Fibroblast of gingiva (primary cell): ENCODE results near the gene RPL37A.

ENCODE experiments used
- DNase-seq: peaks from one replicate; pipeline ENCODE4 v3.0.0-alpha.2; 2011; ENCODE audit warnings: low read depth

RPL37A gene

GRCh38 chr2:216517447-216518225 is 19.0 kb downstream of the RPL37A start:
- no peak for DNase-seq

GRCh38 chr2:216518566-216519119 is 20.0 kb downstream of the RPL37A start:
- DNase-seq = peak; percentile 65

GRCh38 chr2:216519154-216519762 is 20.6 kb downstream of the RPL37A start:
- peak; percentile 79 for DNase-seq

GRCh38 chr2:216520112-216520511 is 21.5 kb downstream of the RPL37A start:
- no peak for DNase-seq

GRCh38 chr2:216522892-216523502 is 24.4 kb downstream of the RPL37A start:
- DNase-seq = no peak

GRCh38 chr2:216525972-216526371 is 27.3 kb downstream of the RPL37A start:
- no peak for DNase-seq

- no peak for DNase-seq
Measured at GRCh38 chr2:216526939-216527338, 28.3 kb downstream of the RPL37A start.

GRCh38 chr2:216527600-216527999 is 29.0 kb downstream of the RPL37A start:
- DNase-seq = no peak

- no peak for DNase-seq
Measured at GRCh38 chr2:216532562-216532961, 33.9 kb downstream of the RPL37A start.

- DNase-seq = no peak
Measured at GRCh38 chr2:216533609-216534008, 35.0 kb downstream of the RPL37A start.

GRCh38 chr2:216534809-216535208 is 36.2 kb downstream of the RPL37A start:
- no peak for DNase-seq

GRCh38 chr2:216535454-216535995 is 36.9 kb downstream of the RPL37A start:
- DNase-seq = peak; percentile 88

- DNase-seq = peak; percentile 55
Measured at GRCh38 chr2:216536734-216537210, 38.1 kb downstream of the RPL37A start.

- no peak for DNase-seq
Measured at GRCh38 chr2:216537366-216537765, 38.7 kb downstream of the RPL37A start.

GRCh38 chr2:216538538-216538937 is 39.9 kb downstream of the RPL37A start:
- no peak for DNase-seq

GRCh38 chr2:216539120-216539519 is 40.5 kb downstream of the RPL37A start:
- no peak for DNase-seq

- no peak for DNase-seq
Measured at GRCh38 chr2:216539791-216540241, 41.2 kb downstream of the RPL37A start.

- DNase-seq = no peak
Measured at GRCh38 chr2:216540920-216541319, 42.3 kb downstream of the RPL37A start.

- DNase-seq = no peak
Measured at GRCh38 chr2:216541505-216541904, 42.9 kb downstream of the RPL37A start.

- peak; percentile 89 for DNase-seq
Measured at GRCh38 chr2:216545359-216545758, 46.7 kb downstream of the RPL37A start.

GRCh38 chr2:216546241-216546640 is 47.6 kb downstream of the RPL37A start:
- no peak for DNase-seq

GRCh38 chr2:216546641-216547403 is 48.2 kb downstream of the RPL37A start:
- peak; percentile 60 for DNase-seq
